H1 (cell line): ENCODE measurements around the gene LRIT2.

ENCODE experiments used
- BRCA1 ChIP-seq: IDR thresholded peaks from 2 replicates; pipeline ENCODE4 v1.6.1; 2012; ENCODE audit warnings: low read depth, low read length, improper control_type of control experiment
- CHD2 ChIP-seq: IDR thresholded peaks from 2 replicates; pipeline ENCODE4 v1.6.1; 2012; ENCODE audit warnings: low read length, improper control_type of control experiment
- CREB1 ChIP-seq: IDR thresholded peaks from 2 replicates; pipeline ENCODE4 v1.6.1; 2012; ENCODE audit warnings: inconsistent platforms
- CTBP2 ChIP-seq: IDR thresholded peaks from 2 replicates; pipeline ENCODE4 v1.7.0; 2011; ENCODE audit warnings: borderline replicate concordance, mild to moderate bottlenecking, moderate library complexity, mixed read lengths, low read length; ENCODE audit not compliant: insufficient read depth, insufficient read length
- CTCF ChIP-seq, 3 experiments: IDR thresholded peaks; 1 replicate in 2 of 3; 2 replicates in 1 of 3; pipeline versions ENCODE4 v1.5.1 to v1.6.1; 2011; ENCODE audit warnings: low read length in 3 of 3, mild to moderate bottlenecking in 3 of 3, inconsistent platforms in 2 of 3, low read depth in 1 of 3, moderate library complexity in 1 of 3; ENCODE audit not compliant: insufficient read depth in 1 of 3; ENCODE audit errors: control extremely low read depth in 1 of 3
- EGR1 ChIP-seq: IDR thresholded peaks from 2 replicates; pipeline ENCODE4 v1.6.1; 2011; ENCODE audit warnings: low read depth, low read length, borderline replicate concordance
- EP300 ChIP-seq, 2 experiments: IDR thresholded peaks; 1 replicate in 1 of 2; 2 replicates in 1 of 2; pipeline ENCODE4 v1.6.1; 2011 to 2012; ENCODE audit warnings: low read depth in 2 of 2, low read length in 2 of 2, mild to moderate bottlenecking in 2 of 2, borderline replicate concordance in 1 of 2, inconsistent platforms in 1 of 2, moderate library complexity in 1 of 2
- EZH2 ChIP-seq: fragments of 200-600 bp; sonication (generic); IDR thresholded peaks from 2 replicates; pipeline ENCODE4 v1.7.1; 2012; ENCODE audit warnings: low read depth, mild to moderate bottlenecking, moderate library complexity, low read length, inconsistent platforms; ENCODE audit not compliant: severe bottlenecking
- GTF2F1 ChIP-seq: IDR thresholded peaks from 2 replicates; pipeline ENCODE4 v1.6.1; 2012; ENCODE audit warnings: low read depth, low read length, improper control_type of control experiment, borderline replicate concordance
- PHF8 ChIP-seq: fragments of 200-600 bp; sonication (generic); conservative IDR thresholded peaks from 2 replicates; pipeline ENCODE4 v1.7.1; 2012; ENCODE audit warnings: low read depth, mild to moderate bottlenecking, inconsistent platforms, low read length, moderate library complexity
- YY1 ChIP-seq: IDR thresholded peaks from 2 replicates; pipeline ENCODE4 v1.6.1; 2011; ENCODE audit warnings: low read depth, mild to moderate bottlenecking, low read length

GRCh38 chr10:84196941-84197340 lies 28.4 kb downstream of the LRIT2 start:
- TF ChIP-seq CTCF (IDR thresholded peaks at IDR 0.05; ENCODE audit: control extremely low read depth in 1 of 3, insufficient read depth in 1 of 3, low read depth in 1 of 3, low read length in 3 of 3) (no peak), YY1 (no peak), BRCA1 (no peak), EP300 (IDR thresholded peaks at IDR 0.05; ENCODE audit: borderline replicate concordance in 1 of 2, low read depth in 2 of 2, low read length in 2 of 2) (no peak), EGR1 (no peak), EZH2 (no peak), CREB1 (no peak), GTF2F1 (no peak), CHD2 (no peak), PHF8 (no peak), CTBP2 (no peak)
